Measurements from ENCODE around the gene RASA2. TPM values are rescaled to one million over a fixed set of nuclear protein-coding genes. Genes with fewer than 3 reads are reported as not detected.
"Not testable (repeated sequence)": the region's sequence is repeated elsewhere in the genome, so short reads cannot be mapped to it uniquely, and the experiment has no call there.

RASA2 gene
- total RNA-seq, 2 donors from 2014 or later: 7.8 to 13.5 TPM

DNA sequence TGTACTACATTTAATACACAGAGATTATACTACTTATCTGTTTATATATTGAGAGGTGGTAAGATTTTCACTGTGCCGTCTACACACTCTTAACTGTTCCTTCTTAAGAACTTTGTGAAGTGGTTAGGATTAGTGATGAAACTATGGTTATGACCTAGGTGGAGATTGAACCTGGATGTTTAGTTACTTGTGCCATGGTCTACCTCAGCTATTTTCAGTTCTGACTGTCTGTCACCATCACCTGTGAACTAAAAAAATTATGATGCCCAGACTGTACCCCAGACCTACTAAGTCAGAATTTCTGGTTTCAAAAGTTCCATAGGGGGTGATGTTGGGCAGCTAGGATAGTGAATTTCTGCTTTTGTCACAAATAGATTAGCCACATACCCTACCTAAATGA lies 6.4 kb downstream of the RASA2 start:
- no peak for DNase-seq (ENCODE audit: low spot score)
- Histone ChIP-seq H3K4me1 (replicated peaks) (no peaks in the 10 kb centered on the region), H3K9me3 (no peaks in the 10 kb centered on the region), H3K4me3 (no peak overlapping the region), H3K36me3 (no peaks in the 10 kb centered on the region), H3K27ac (no peak overlapping the region), H3K27me3 (replicated peaks; ENCODE audit: insufficient read depth) (no peaks in the 10 kb centered on the region)
- 95% methylated on average over 1 of the region's 1 CpG for WGBS
- TF ChIP-seq POLR2A (IDR thresholded peaks at IDR 0.05) (no peak), CTCF (IDR thresholded peaks at IDR 0.05) (no peak), POLR2AphosphoS5 (IDR thresholded peaks at IDR 0.05) (no peak)
- intact Hi-C loops (cut with DNase I): no loop called here

GRCh38 chr3:141497589-141497988 lies 10.8 kb downstream of the RASA2 start:
- H3K4me1 ChIP-seq (replicated peaks); DNase-seq (ENCODE audit: low spot score); intact Hi-C loops (cut with DNase I); H3K36me3 ChIP-seq; H3K9me3 ChIP-seq; H3K27me3 ChIP-seq (replicated peaks; ENCODE audit: insufficient read depth); H3K27ac ChIP-seq; H3K4me3 ChIP-seq: not testable (repeated sequence)
- 83% methylated on average over 4 of the region's 4 CpGs for WGBS

- WGBS: 91% methylated on average over 6 of the region's 6 CpGs
- Histone ChIP-seq H3K9me3 (no peaks in the 10 kb centered on the region), H3K27ac (no peak overlapping the region), H3K4me3 (no peak overlapping the region), H3K36me3 (no peaks in the 10 kb centered on the region), H3K27me3 (replicated peaks; ENCODE audit: insufficient read depth) (no peaks in the 10 kb centered on the region), H3K4me1 (replicated peaks) (no peaks in the 10 kb centered on the region)
- DNase-seq (ENCODE audit: low spot score): no peak
- intact Hi-C loops (cut with DNase I): no loop called here
- TF ChIP-seq POLR2A (IDR thresholded peaks at IDR 0.05): no peak
- peak; percentile 15 for TF ChIP-seq POLR2AphosphoS5 (IDR thresholded peaks at IDR 0.05)
Measured at GRCh38 chr3:141498598-141499223, 11.9 kb downstream of the RASA2 start.

GRCh38 chr3:141499284-141499683 lies 12.5 kb downstream of the RASA2 start:
- no peak overlapping the region for H3K27ac ChIP-seq
- 95% methylated on average over 4 of the region's 4 CpGs for WGBS
- TF ChIP-seq POLR2A (IDR thresholded peaks at IDR 0.05) (no peak), CTCF (IDR thresholded peaks at IDR 0.05) (no peak), POLR2AphosphoS5 (IDR thresholded peaks at IDR 0.05) (no peak)

GRCh38 chr3:141499965-141500364 lies 13.1 kb downstream of the RASA2 start:
- H3K27ac ChIP-seq: no peak overlapping the region
- intact Hi-C loops (cut with DNase I): no loop called here
- H3K9me3 ChIP-seq: no peaks in the 10 kb centered on the region
- no peaks in the 10 kb centered on the region for H3K36me3 ChIP-seq
- TF ChIP-seq POLR2A (IDR thresholded peaks at IDR 0.05): no peak
- no peak for TF ChIP-seq CTCF (IDR thresholded peaks at IDR 0.05)
- TF ChIP-seq POLR2AphosphoS5 (IDR thresholded peaks at IDR 0.05): no peak
- H3K4me1 ChIP-seq (replicated peaks): no peaks in the 10 kb centered on the region
- no peak for DNase-seq (ENCODE audit: low spot score)
- H3K4me3 ChIP-seq: no peak overlapping the region
- H3K27me3 ChIP-seq (replicated peaks; ENCODE audit: insufficient read depth): no peaks in the 10 kb centered on the region

More at GRCh38 chr3:141499284-141499683, 12.5 kb downstream of the RASA2 start:
- Histone ChIP-seq H3K36me3 (no peaks in the 10 kb centered on the region), H3K4me3 (no peak overlapping the region), H3K9me3 (no peaks in the 10 kb centered on the region), H3K27me3 (replicated peaks; ENCODE audit: insufficient read depth) (no peaks in the 10 kb centered on the region), H3K4me1 (replicated peaks) (no peaks in the 10 kb centered on the region)
- DNase-seq (ENCODE audit: low spot score): no peak
- intact Hi-C loops (cut with DNase I): no loop called here

DNA sequence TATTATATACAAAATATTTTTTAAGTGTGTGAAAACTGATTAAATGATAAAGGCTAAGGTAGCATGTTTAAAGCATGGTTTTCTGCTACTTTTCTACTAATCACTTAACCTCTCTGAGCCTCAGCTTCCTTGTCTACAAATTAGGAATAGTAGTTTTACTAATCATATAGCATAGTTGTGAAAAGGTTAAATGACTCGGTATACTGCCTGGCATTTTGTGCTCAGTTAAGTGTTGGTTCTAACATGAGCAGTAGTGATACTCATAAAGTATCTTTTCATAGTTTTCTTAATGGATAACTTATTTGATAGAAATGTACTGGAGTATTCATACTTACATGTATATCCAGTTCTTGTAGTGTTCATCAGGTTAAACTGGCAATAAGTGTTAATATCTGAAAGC lies 13.6 kb downstream of the RASA2 start:
- Histone ChIP-seq H3K36me3 (no peaks in the 10 kb centered on the region), H3K9me3 (no peaks in the 10 kb centered on the region), H3K4me3 (no peak overlapping the region), H3K27ac (no peak overlapping the region), H3K27me3 (replicated peaks; ENCODE audit: insufficient read depth) (no peaks in the 10 kb centered on the region), H3K4me1 (replicated peaks) (no peaks in the 10 kb centered on the region)
- TF ChIP-seq POLR2AphosphoS5 (IDR thresholded peaks at IDR 0.05): no peak
- no peak for TF ChIP-seq POLR2A (IDR thresholded peaks at IDR 0.05)
- no peak for TF ChIP-seq CTCF (IDR thresholded peaks at IDR 0.05)
- WGBS: 92% methylated on average over 1 of the region's 1 CpG
- no peak for DNase-seq (ENCODE audit: low spot score)
- intact Hi-C loops (cut with DNase I): no loop called here

All from prostate gland (tissue), 2 donors.